Astrocyte (in vitro differentiated cells and primary cell): ENCODE measurements around the gene ATP5F1B. TPM values are rescaled to one million over a fixed set of nuclear protein-coding genes. Genes with fewer than 3 reads are reported as not detected.
A peak's percentile ranks its signal among the peaks of the same experiment; 100 is the strongest.

Experiments
- DNase-seq: peaks from one replicate; pipeline ENCODE4 v3.0.0-alpha.2; 2010; ENCODE audit warnings: low read depth
- FAIRE-seq: peaks from 2 replicates; lab custom pipeline; 2011; peaks lifted over from hg19 to GRCh38; lab: Jason Lieb, UNC
- H2AFZ ChIP-seq: 2 replicates; pipeline ENCODE4 v1.6.0; 2012; ENCODE audit warnings: low read depth, low read length, inconsistent platforms
- H3K27ac ChIP-seq: 2 replicates; pipeline ENCODE4 v1.5.1; 2011; ENCODE audit warnings: low read depth, low read length, inconsistent platforms
- H3K27me3 ChIP-seq: 2 replicates; pipeline ENCODE4 v1.6.0; 2011; ENCODE audit warnings: low read length, inconsistent platforms; ENCODE audit not compliant: insufficient read depth
- H3K36me3 ChIP-seq: 2 replicates; pipeline ENCODE4 v1.5.1; 2011; ENCODE audit warnings: low read length, inconsistent platforms; ENCODE audit not compliant: insufficient read depth
- H3K4me1 ChIP-seq: 2 replicates; pipeline ENCODE4 v1.5.1; 2011; ENCODE audit warnings: low read length, inconsistent platforms; ENCODE audit not compliant: insufficient read depth
- H3K4me2 ChIP-seq: 2 replicates; pipeline ENCODE4 v1.6.0; 2012; ENCODE audit warnings: low read length, inconsistent platforms
- H3K4me3 ChIP-seq: 2 replicates; pipeline ENCODE4 v1.5.1; 2011; ENCODE audit warnings: low read depth, mild to moderate bottlenecking, low read length, inconsistent platforms; ENCODE audit not compliant: insufficient read depth
- H3K79me2 ChIP-seq: 2 replicates; pipeline ENCODE4 v1.6.0; 2012; ENCODE audit warnings: mild to moderate bottlenecking, low read length, inconsistent platforms; ENCODE audit not compliant: insufficient read depth
- H3K9ac ChIP-seq: 2 replicates; pipeline ENCODE4 v1.6.0; 2012; ENCODE audit warnings: mild to moderate bottlenecking, low read length, inconsistent platforms
- H3K9me3 ChIP-seq: 2 replicates; pipeline ENCODE4 v1.5.1; 2012; ENCODE audit warnings: low read depth, mild to moderate bottlenecking, low read length, inconsistent platforms; ENCODE audit not compliant: insufficient read depth
- H4K20me1 ChIP-seq: 2 replicates; pipeline ENCODE4 v1.6.0; 2012; ENCODE audit warnings: low read length, inconsistent platforms; ENCODE audit not compliant: insufficient read depth
- H3K27ac Mint-ChIP-seq: one replicate; pipeline ENCODE4 v1.8.0; 2021; ENCODE audit warnings: mild to moderate bottlenecking, mixed read lengths; ENCODE audit not compliant: unreplicated experiment
- H3K27me3 Mint-ChIP-seq: one replicate; pipeline ENCODE4 v1.8.0; 2021; ENCODE audit warnings: low read depth, mixed read lengths; ENCODE audit not compliant: unreplicated experiment
- H3K36me3 Mint-ChIP-seq: one replicate; pipeline ENCODE4 v1.8.0; 2021; ENCODE audit warnings: low read depth, mixed read lengths; ENCODE audit not compliant: unreplicated experiment
- H3K4me1 Mint-ChIP-seq: one replicate; pipeline ENCODE4 v1.8.0; 2021; ENCODE audit warnings: low read depth, mixed read lengths; ENCODE audit not compliant: unreplicated experiment
- H3K4me3 Mint-ChIP-seq: one replicate; pipeline ENCODE4 v1.8.0; 2021; ENCODE audit warnings: mild to moderate bottlenecking, moderate library complexity, mixed read lengths; ENCODE audit not compliant: unreplicated experiment
- H3K9me3 Mint-ChIP-seq: one replicate; pipeline ENCODE4 v1.8.0; 2021; ENCODE audit warnings: mild to moderate bottlenecking, mixed read lengths; ENCODE audit not compliant: unreplicated experiment
- EZH2 ChIP-seq: IDR thresholded peaks from 2 replicates; pipeline ENCODE4 v1.6.1; 2012; ENCODE audit warnings: mild to moderate bottlenecking, low read length, inconsistent platforms; ENCODE audit not compliant: insufficient read depth
- total RNA-seq: library from RNA; stranded (reverse); gene quantifications from 2 replicates; pipeline ENCODE4 v1.2.1, GENCODE V29; 2021
- TF ChIP-seq, protein P1 (sequence below): IDR thresholded peaks from 2 replicates; pipeline ENCODE4 v1.5.1; 2011; ENCODE audit warnings: low read depth, mild to moderate bottlenecking, inconsistent platforms, low read length, moderate library complexity; ENCODE audit not compliant: insufficient read depth

ATP5F1B gene
- total RNA-seq, 1 donor from 2014 or later = 714 TPM

DNA sequence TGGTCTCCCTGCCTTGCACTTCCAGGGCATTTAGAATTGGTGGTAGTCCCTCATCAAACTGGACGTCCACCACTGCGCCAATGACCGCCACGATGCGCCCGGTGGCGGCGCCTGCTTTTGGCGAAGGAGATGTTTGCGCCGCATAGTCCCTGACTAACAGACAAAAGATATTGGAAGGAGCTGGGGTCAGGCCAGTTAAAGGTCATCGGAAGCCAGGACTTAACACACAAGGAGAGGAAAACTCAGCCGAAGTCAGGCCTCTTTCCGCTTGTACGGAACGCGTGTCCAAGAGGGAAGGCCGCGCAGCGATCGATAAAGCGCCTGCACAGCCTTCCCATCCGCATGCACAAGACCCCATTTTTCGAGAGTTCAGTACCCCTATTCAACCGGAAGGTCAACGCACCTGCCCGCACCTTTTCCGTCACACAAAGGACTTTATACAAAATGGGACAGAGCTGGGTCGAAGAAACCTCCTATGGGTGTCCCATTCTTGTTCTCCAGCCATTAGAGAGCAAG, 525 bp downstream of the ATP5F1B start:
- Mint-ChIP-seq H3K27ac (peak overlapping the region; percentile 93), H3K36me3 (peaks cover 17% of the 10 kb centered on the region), H3K27me3 (no peaks in the 10 kb centered on the region), H3K9me3 (no peaks in the 10 kb centered on the region), H3K4me3 (peak overlapping the region; percentile 100), H3K4me1 (peaks cover 15% of the 10 kb centered on the region)
- Histone ChIP-seq H3K4me1 (peaks cover 16% of the 10 kb centered on the region), H3K4me2 (peak overlapping the region; percentile 88), H3K27ac (peak overlapping the region; percentile 73), H3K79me2 (peaks cover 45% of the 10 kb centered on the region), H3K27me3 (no peaks in the 10 kb centered on the region), H3K36me3 (peaks cover 32% of the 10 kb centered on the region), H3K4me3 (peak overlapping the region; percentile 94), H2AFZ (peak overlapping the region; percentile 64), H4K20me1 (peaks cover 44% of the 10 kb centered on the region), H3K9ac (peak overlapping the region; percentile 97), H3K9me3 (no peaks in the 10 kb centered on the region)
- FAIRE-seq (no peak), DNase-seq (no peak)
- TF ChIP-seq, protein P1, sequence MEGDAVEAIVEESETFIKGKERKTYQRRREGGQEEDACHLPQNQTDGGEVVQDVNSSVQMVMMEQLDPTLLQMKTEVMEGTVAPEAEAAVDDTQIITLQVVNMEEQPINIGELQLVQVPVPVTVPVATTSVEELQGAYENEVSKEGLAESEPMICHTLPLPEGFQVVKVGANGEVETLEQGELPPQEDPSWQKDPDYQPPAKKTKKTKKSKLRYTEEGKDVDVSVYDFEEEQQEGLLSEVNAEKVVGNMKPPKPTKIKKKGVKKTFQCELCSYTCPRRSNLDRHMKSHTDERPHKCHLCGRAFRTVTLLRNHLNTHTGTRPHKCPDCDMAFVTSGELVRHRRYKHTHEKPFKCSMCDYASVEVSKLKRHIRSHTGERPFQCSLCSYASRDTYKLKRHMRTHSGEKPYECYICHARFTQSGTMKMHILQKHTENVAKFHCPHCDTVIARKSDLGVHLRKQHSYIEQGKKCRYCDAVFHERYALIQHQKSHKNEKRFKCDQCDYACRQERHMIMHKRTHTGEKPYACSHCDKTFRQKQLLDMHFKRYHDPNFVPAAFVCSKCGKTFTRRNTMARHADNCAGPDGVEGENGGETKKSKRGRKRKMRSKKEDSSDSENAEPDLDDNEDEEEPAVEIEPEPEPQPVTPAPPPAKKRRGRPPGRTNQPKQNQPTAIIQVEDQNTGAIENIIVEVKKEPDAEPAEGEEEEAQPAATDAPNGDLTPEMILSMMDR = no peak
- no peak for TF ChIP-seq EZH2

DNA sequence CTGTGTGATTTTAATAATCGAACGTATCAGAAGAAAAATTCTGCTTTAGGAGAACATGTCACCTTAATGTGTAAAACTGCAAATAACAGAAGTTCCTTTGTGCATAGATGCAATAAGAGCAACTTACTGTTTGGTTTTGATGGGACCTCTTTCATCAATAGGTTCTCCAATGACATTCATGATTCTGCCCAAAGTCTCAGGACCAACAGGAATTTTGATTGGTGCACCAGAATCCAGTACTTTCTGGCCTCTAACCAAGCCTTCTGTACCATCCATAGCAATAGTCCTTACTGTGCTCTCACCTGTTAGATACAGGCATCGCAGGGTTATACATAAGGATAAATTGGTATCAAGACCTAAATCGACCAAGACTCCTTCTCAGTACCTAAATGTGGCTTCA, 1.1 kb downstream of the ATP5F1B start:
- Histone ChIP-seq H3K27ac (no peak overlapping the region), H3K27me3 (no peaks in the 10 kb centered on the region), H3K9ac (peak overlapping the region; percentile 97), H4K20me1 (peaks cover 48% of the 10 kb centered on the region), H3K9me3 (no peaks in the 10 kb centered on the region), H3K4me1 (peaks cover 16% of the 10 kb centered on the region), H3K4me2 (peak overlapping the region; percentile 88), H3K79me2 (peaks cover 49% of the 10 kb centered on the region), H3K36me3 (peaks cover 37% of the 10 kb centered on the region), H2AFZ (no peak overlapping the region), H3K4me3 (peak overlapping the region; percentile 94)
- FAIRE-seq (no peak), DNase-seq (no peak)
- peak overlapping the region; percentile 100 for H3K4me3 Mint-ChIP-seq
- peaks cover 15% of the 10 kb centered on the region for H3K4me1 Mint-ChIP-seq
- H3K27ac Mint-ChIP-seq = peak overlapping the region; percentile 93
- no peaks in the 10 kb centered on the region for H3K9me3 Mint-ChIP-seq
- TF ChIP-seq EZH2 = no peak
- TF ChIP-seq, protein P1 = no peak
- peaks cover 17% of the 10 kb centered on the region for H3K36me3 Mint-ChIP-seq
- no peaks in the 10 kb centered on the region for H3K27me3 Mint-ChIP-seq

DNA sequence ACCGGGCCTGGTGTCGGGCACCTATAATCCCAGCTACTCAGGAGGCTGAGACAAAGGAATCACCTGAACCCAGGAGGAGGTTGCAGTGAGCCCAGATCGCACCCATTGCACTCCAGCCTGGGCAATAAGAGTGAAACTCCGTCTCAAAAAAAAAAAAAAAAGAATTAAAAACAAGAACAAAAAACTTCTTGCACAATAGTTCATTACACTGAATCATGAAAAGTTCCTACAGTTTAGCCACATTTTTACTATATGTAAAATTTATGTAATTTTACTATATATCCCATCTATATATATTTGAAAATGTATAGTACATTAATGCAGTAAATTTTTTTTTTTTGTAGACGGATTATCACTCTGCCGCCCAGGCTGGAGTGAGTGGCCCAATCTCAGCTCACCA, 4.6 kb downstream of the ATP5F1B start:
- Histone ChIP-seq H3K9ac (no peak overlapping the region), H4K20me1 (peaks cover 64% of the 10 kb centered on the region), H3K36me3 (peaks cover 62% of the 10 kb centered on the region), H3K27me3 (no peaks in the 10 kb centered on the region), H3K79me2 (peaks cover 50% of the 10 kb centered on the region), H3K4me2 (no peak overlapping the region), H3K4me1 (peaks cover 16% of the 10 kb centered on the region), H3K9me3 (no peaks in the 10 kb centered on the region), H3K27ac (no peak overlapping the region), H2AFZ (no peak overlapping the region), H3K4me3 (no peak overlapping the region)
- Mint-ChIP-seq H3K27me3 (no peaks in the 10 kb centered on the region), H3K9me3 (no peaks in the 10 kb centered on the region), H3K27ac (no peak overlapping the region), H3K4me3 (no peak overlapping the region), H3K36me3 (peaks cover 25% of the 10 kb centered on the region), H3K4me1 (peaks cover 23% of the 10 kb centered on the region)
- DNase-seq (no peak), FAIRE-seq (no peak)
- TF ChIP-seq, protein P1 = no peak
- TF ChIP-seq EZH2 = no peak
